Stomach (tissue), 9 donors: ENCODE data around the gene UNC5A. TPM values are rescaled to one million over a fixed set of nuclear protein-coding genes. Genes with fewer than 3 reads are reported as not detected.
A peak's percentile ranks its signal among the peaks of the same experiment; 100 is the strongest.

ENCODE experiments used
- DNase-seq, 2 donors: peaks; one replicate each; pipeline versions ENCODE4 v3.0.0 to v3.0.0-alpha.2; 2013 to 2019
- H3K27ac ChIP-seq, 5 donors: fragments of 200-600 bp in 4 of 5; sonication (generic) in 4 of 5; one replicate each; pipeline ENCODE4 v1.5.1; 2013 to 2019; ENCODE audit warnings: mild to moderate bottlenecking in 1 of 5, moderate library complexity in 1 of 5
- H3K27me3 ChIP-seq, 3 donors: fragments of 200-600 bp; sonication (generic); one replicate each; pipeline ENCODE4 v1.5.1; 2017 to 2019; ENCODE audit warnings: mixed run types in 1 of 3
- H3K36me3 ChIP-seq, 4 donors: fragments of 200-600 bp; sonication (generic); 1 replicate in 3 of 4; 2 replicates in 1 of 4; pipeline ENCODE4 v1.5.1; 2016 to 2019
- H3K4me1 ChIP-seq, 4 donors: fragments of 200-600 bp; sonication (generic); one replicate each; pipeline ENCODE4 v1.5.1; 2016 to 2019
- H3K4me3 ChIP-seq, 4 donors: fragments of 200-600 bp; sonication (generic) in 3 of 4; one replicate each; pipeline ENCODE4 v1.5.1; 2016 to 2019; ENCODE audit warnings: mild to moderate bottlenecking in 1 of 4
- H3K9me3 ChIP-seq, 4 donors: fragments of 200-600 bp; sonication (generic); one replicate each; pipeline ENCODE4 v1.5.1; 2016 to 2019
- CTCF ChIP-seq, 7 experiments: fragments of 450-650 bp in 4 of 7; fragments of 200-600 bp in 3 of 7; sonication (generic) in 3 of 7; IDR thresholded peaks; one replicate each; pipeline ENCODE4 v1.5.1; 2016 to 2019; ENCODE audit warnings: antibody characterized with exemption in 7 of 7, control low read depth in 2 of 7, mild to moderate bottlenecking in 1 of 7
- EP300 ChIP-seq: sonication (generic); formaldehyde crosslinking; IDR thresholded peaks from one replicate; pipeline ENCODE4 v1.6.1; 2017; ENCODE audit warnings: antibody characterized with exemption
- POLR2A ChIP-seq, 4 donors: fragments of 450-650 bp; IDR thresholded peaks; one replicate each; pipeline ENCODE4 v1.6.1; 2016; ENCODE audit warnings: antibody characterized with exemption in 4 of 4, control low read depth in 2 of 4, mild to moderate bottlenecking in 1 of 4, moderate library complexity in 1 of 4
- POLR2AphosphoS5 ChIP-seq, 3 donors: sonication (generic); formaldehyde crosslinking; IDR thresholded peaks; one replicate each; pipeline ENCODE4 v1.6.1; 2016; ENCODE audit warnings: antibody characterized with exemption in 3 of 3
- WGBS, 5 donors: extraction: QIAGEN DNeasy Blood & Tissue Kit in 3 of 5; methylation state at CpG; one replicate each; pipeline versions ENCODE4 v1.1.5 to v1.1.7; 2013 to 2018; 5-methylcytosine and 5-hydroxymethylcytosine counted together
- intact Hi-C: fragments of 100-400 bp; cut with DNase I; formaldehyde crosslinking; loops from one replicate; pipeline ENCODE4 v1.15.1; 2023; ENCODE audit warnings: low total_unique reads
- polyA plus RNA-seq, 3 donors: library from polyadenylated mRNA; stranded (reverse); fragments of 200-250 nt; gene quantifications; one replicate each; pipeline ENCODE4 v1.2.3, GENCODE V29; 2013
- total RNA-seq, 5 donors: library from RNA; depleted of rRNA; stranded (reverse); fragments of >200 nt; gene quantifications; one replicate each; pipeline versions ENCODE4 v1.1.0 to v1.2.3, GENCODE V29; 2014 to 2016
- donor health status: healthy with polysubstance abuse.
- donor health status: Bipolar disorder and iron deficiency.
- donor health status: healthy.

UNC5A gene
- total and polyA plus RNA-seq, 8 donors: 0.08 to 0.72 (median 0.46) TPM; not detected in 4

- WGBS, 5 donors: 60 to 83% (median 71%) methylated on average over 1 of the region's 1 CpG
- no peaks in the 10 kb centered on the region for H3K36me3 ChIP-seq
- TF ChIP-seq EP300 (no peak), POLR2A (IDR thresholded peaks at IDR 0.05) (no peak), CTCF (IDR thresholded peaks at IDR 0.05) (no peak), POLR2AphosphoS5 (IDR thresholded peaks at IDR 0.05) (no peak)
- intact Hi-C loops: no loop called here
- no peaks in the 10 kb centered on the region for H3K9me3 ChIP-seq
- no peaks in the 10 kb centered on the region for H3K4me1 ChIP-seq
- peaks cover 0 to 4% (median 0%) of the 10 kb centered on the region in 3 donors for H3K27me3 ChIP-seq
- no peak for DNase-seq
- no peak overlapping the region for H3K4me3 ChIP-seq
- H3K27ac ChIP-seq: no peak overlapping the region
These were observed 78.5 kb downstream of the UNC5A start for GRCh38 chr5:176888865-176889165.

DNA sequence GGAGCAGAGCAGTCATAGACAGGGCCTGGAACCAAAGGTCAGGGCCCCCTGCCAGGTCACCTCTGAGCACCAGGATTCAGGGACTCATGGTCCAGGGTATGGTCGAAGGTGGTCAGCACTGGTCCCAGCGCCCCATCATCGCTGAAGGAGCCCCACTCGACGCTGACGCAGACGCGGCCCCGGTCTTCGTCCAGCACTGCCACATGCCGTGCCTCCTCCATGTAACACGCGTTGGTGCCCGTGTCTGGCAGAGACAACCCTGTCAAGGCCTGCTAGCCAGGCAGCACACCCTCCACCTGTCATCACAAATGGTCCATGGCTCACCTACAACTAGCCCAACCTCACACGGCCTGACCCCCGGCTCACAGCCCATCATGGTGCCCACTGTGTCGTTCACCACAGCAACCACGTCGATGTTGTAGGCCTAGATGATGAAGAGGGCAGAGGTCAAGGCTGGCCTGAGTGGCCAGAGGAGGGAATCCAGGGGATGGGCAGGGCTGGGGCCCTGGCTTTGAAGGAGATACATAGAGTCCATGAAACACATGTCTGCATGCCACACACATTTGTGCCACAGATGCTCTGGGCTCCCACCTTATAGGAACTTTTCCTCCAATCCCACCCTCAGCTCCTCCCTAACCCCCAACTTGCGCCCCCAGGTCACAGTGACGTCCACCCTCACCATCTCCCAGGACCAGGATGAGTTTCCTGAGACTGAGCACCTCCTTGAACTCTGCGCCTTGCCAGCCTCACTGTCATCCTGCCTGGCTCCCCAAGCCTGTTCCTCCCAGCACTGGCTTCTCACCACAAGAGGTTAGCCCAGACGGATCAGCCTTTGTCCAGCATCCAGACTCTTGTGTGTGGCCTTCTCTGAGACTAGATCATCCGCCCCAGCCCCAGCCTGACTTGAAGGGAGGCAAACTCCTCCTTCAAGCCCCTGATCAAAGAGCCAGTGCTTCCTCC lies 79.2 kb downstream of the UNC5A start:
- H3K36me3 ChIP-seq: no peaks in the 10 kb centered on the region
- intact Hi-C loops: no loop called here
- DNase-seq: no peak
- H3K9me3 ChIP-seq: no peaks in the 10 kb centered on the region
- TF ChIP-seq POLR2AphosphoS5 (IDR thresholded peaks at IDR 0.05) (no peak), CTCF (IDR thresholded peaks at IDR 0.05) (no peak), POLR2A (IDR thresholded peaks at IDR 0.05) (no peak), EP300 (no peak)
- peaks cover 0 to 4% (median 0%) of the 10 kb centered on the region in 3 donors for H3K27me3 ChIP-seq
- no peak overlapping the region for H3K4me3 ChIP-seq
- WGBS, 5 donors: 89 to 94% (median 91%) methylated on average over 14 to 24 of the region's 24 CpGs
- H3K27ac ChIP-seq: no peak overlapping the region
- H3K4me1 ChIP-seq: no peaks in the 10 kb centered on the region

- Histone ChIP-seq H3K9me3 (no peaks in the 10 kb centered on the region), H3K27me3 (peaks cover 0 to 4% (median 0%) of the 10 kb centered on the region in 3 donors), H3K4me3 (no peak overlapping the region), H3K36me3 (no peaks in the 10 kb centered on the region), H3K27ac (no peak overlapping the region), H3K4me1 (no peaks in the 10 kb centered on the region)
- 71 to 84% (median 77%) methylated on average over 8 to 9 of the region's 9 CpGs for WGBS, 5 donors
- TF ChIP-seq EP300 (no peak), POLR2A (IDR thresholded peaks at IDR 0.05) (no peak), CTCF (IDR thresholded peaks at IDR 0.05) (no peak), POLR2AphosphoS5 (IDR thresholded peaks at IDR 0.05) (no peak)
- intact Hi-C loops: no loop called here
- peak in 1 of 2 donors; percentile 13 for DNase-seq
These were observed 80.3 kb downstream of the UNC5A start for GRCh38 chr5:176890455-176891330.

GRCh38 chr5:176891331-176891958 lies 81.1 kb downstream of the UNC5A start:
- 61 to 79% (median 74%) methylated on average over 6 to 9 of the region's 9 CpGs for WGBS, 5 donors
- Histone ChIP-seq H3K4me3 (no peak overlapping the region), H3K27ac (no peak overlapping the region), H3K36me3 (no peaks in the 10 kb centered on the region), H3K27me3 (peaks cover 0 to 4% (median 0%) of the 10 kb centered on the region in 3 donors), H3K4me1 (no peaks in the 10 kb centered on the region), H3K9me3 (no peaks in the 10 kb centered on the region)
- intact Hi-C loops: no loop called here
- peak in 1 of 2 donors; percentile 16 for DNase-seq
- TF ChIP-seq CTCF (IDR thresholded peaks at IDR 0.05): no peak
- no peak for TF ChIP-seq POLR2AphosphoS5 (IDR thresholded peaks at IDR 0.05)
- TF ChIP-seq POLR2A (IDR thresholded peaks at IDR 0.05): no peak
- no peak for TF ChIP-seq EP300
